Islet precursor cell (in vitro differentiated cells): Measurements from ENCODE around the gene PDGFA.

Source experiments
- DNase-seq: peaks from one replicate; pipeline ENCODE4 v3.0.0-alpha.2; 2018

Gene PDGFA

GRCh38 chr7:485188-486081 is 34.2 kb downstream of the PDGFA start:
- DNase-seq, result peak; percentile 72

GRCh38 chr7:484356-485101 is 35.1 kb downstream of the PDGFA start:
- DNase-seq, result no peak

- DNase-seq, result no peak
These were observed 35.8 kb downstream of the PDGFA start for GRCh38 chr7:483656-484355.

- DNase-seq, result no peak
These were observed 37.0 kb downstream of the PDGFA start for GRCh38 chr7:482521-483083.

- DNase-seq, result no peak
These were observed 38.3 kb downstream of the PDGFA start for GRCh38 chr7:481219-481930.

DNA sequence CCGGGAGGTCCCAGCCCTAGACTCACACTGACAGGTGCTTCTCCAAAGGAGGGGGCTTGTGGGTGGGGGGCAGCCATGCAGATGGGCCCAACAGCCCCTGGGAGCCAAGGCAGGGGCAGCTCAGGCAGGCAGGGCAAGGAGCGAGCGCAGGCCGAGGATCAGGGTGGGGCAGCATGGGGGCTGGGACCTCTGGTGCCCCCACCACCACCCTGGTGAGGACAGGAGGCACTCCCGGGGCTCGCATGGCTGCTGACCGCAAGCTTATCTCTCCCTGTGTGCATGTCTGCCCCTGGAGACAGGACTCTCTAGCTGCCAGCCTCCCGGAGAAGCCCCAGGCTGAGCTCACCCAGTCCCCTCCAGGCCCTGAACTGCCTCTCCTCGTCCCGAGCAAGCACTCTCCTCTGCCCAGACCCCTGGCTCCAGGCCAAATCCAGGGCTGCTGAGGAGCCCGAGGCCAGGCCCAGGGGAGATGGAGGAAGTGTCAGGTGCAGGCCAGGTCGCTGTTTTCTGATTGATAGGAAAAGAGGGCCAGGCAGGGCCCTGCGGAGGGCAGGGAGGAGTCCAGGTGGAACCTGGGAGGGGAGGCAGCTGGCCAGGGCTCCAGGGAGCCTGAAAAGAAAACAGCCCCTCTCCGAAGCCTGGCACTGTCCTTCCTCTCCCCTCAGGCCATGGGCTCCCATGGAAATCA is 39.0 kb downstream of the PDGFA start:
- no peak for DNase-seq

- no peak for DNase-seq
These were observed 39.6 kb downstream of the PDGFA start for GRCh38 chr7:479948-480499.

- DNase-seq, result no peak
These were observed 40.3 kb downstream of the PDGFA start for GRCh38 chr7:479115-479947.

DNA sequence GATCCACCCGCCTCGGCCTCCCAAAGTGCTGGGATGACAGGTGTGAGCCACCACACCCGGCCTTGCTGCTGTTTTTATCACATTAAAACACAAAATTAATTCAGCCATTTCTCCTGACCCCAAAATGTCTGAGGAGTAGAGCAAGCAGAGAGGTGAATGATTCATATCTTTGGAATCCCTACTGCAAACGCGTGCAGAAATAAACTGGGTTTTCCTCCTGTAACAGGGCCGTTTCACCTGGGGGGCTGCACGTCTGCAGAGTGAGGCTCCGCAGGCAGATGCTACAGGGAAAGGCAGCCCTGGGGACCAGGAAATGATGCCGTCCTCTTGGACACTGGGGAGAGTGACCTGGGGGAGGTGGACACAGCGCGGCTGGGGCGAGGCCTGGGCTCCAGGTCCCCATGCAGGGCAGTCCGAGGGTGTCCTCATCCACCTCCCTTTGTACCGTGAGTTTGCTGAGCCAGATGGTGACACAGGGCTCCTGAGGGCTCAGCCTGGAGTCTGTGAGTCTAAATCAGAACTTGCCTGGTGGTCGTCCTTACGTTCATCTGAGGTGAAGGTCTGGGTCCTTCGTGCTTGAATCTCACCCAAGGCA is 41.9 kb downstream of the PDGFA start:
- DNase-seq, result no peak

GRCh38 chr7:476736-477360 is 42.8 kb downstream of the PDGFA start:
- DNase-seq, result no peak

- DNase-seq, result no peak
These were observed 43.6 kb downstream of the PDGFA start for GRCh38 chr7:475951-476441.

- DNase-seq, result no peak
These were observed 44.3 kb downstream of the PDGFA start for GRCh38 chr7:475425-475728.

GRCh38 chr7:474605-475424 is 44.8 kb downstream of the PDGFA start:
- no peak for DNase-seq

DNA sequence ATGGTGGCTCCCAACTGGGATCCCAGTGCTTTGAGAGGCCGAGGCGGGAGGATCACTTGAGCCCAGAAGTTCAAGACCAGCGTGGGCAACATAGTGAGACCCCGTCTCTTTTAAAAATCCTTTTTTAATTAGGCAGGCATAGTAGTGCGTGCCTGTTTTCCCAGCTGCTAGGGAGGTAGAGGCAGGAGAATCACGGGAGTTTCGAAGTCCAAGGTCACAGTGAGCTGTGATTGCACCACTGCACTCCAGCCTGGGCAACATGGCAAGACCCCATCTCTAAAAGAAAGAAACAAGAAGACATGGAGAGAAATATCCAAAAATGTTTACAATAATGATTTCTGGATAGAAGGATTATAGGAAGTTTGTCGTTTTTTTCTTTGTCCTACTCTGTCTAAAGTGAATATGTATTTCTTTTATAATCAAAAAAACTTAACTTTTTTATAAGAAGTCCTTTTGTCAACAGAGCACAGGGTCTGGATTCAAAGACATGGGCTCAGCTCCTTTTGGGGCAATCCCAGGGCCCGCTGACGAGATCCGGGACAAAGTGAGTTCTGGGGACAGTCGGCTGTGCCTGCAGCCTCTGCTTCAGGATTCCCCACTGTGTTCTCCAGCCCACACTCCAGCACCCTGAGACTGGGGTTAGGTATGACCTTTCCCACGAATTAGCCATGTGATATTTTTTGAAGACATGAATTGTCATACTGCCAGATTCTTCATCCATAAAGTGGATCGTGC is 45.6 kb downstream of the PDGFA start:
- no peak for DNase-seq

DNA sequence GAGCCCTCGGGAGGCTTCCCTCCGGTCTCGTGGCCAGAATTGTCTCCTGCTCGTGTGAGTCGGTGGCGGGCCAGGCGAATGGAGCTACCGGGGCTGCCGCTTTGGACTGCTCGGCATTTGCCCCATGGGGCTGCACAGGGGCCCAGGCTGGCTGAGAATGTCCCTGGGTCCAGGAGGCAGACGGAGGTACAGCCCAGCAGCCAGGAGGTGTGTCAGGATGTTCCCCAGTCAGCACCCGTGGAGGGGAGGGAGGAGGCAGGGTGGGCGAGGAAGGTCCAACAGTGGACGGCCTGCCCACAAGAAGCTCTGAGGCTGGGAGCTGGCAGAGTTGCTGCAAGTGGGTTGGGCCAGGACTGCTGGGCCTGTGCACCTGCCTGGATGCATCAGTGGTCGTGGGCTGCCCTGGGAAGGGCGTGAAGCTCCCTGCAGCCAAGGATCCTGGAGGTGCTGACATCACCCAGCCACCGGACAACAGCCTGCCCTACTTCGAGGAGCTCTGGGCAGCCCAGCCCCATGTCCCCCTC is 46.4 kb downstream of the PDGFA start:
- DNase-seq, result peak; percentile 48

GRCh38 chr7:472640-472957 is 47.0 kb downstream of the PDGFA start:
- peak; percentile 19 for DNase-seq

DNA sequence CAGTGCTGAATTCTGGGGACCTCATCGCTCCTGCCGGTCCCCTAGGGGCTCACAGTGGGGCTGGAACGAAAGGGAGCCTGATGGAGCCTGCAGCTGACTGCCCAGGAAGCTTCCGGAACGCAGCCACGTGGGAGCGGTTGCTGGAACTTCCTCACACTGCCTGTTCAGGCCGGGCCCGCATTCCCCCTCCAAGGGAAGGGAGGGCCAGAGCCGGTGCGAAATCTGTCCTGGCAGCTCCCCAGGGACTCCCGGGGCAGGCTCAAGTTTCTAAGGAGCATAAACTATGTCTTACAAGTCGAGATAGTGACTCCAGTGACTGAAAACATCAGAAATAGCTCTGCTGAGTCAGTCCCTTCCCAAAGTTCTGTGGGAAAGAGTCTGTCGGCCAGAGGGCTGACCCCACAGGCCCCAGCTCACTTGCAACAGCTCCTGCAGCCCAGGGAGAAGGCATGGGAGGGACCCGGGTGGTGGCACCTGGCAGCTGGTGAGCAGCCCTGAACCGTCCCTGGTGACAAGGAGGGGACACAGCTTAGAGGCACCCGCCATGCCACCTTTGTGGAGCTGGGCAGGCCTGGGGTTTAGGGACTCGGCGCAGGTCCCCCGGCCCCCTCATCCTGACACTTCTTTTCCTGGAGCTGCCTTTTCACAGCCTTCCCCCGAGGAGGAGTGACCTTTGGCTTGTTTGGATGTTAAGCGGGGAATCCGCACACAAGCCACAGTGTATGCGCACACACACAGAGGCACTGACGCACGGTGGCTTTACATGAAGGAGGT is 47.6 kb downstream of the PDGFA start:
- peak; percentile 70 for DNase-seq
